SU-DHL-6 (cell line): ENCODE data around the gene DENND6B.

Experiments
- H2AFZ ChIP-seq: fragments of 200-600 bp; sonication (generic); 2 replicates; pipeline ENCODE4 v1.6.1; 2014; ENCODE audit warnings: low read depth, mild to moderate bottlenecking, moderate library complexity, mixed read lengths, antibody characterized with exemption, low read length; ENCODE audit not compliant: severe bottlenecking
- H3F3A ChIP-seq: fragments of 200-600 bp; shearing (Covaris generic); 2 replicates; pipeline ENCODE4 v1.6.0; 2016; ENCODE audit warnings: antibody characterized with exemption, mild to moderate bottlenecking; ENCODE audit not compliant: insufficient read depth
- H3K27ac ChIP-seq: fragments of 200-600 bp; sonication (generic); 2 replicates; pipeline ENCODE4 v1.5.1; 2016; ENCODE audit warnings: low read depth, mild to moderate bottlenecking, low read length, moderate library complexity, mixed read lengths
- H3K27me3 ChIP-seq: fragments of 200-600 bp; sonication (generic), shearing (Covaris generic); 2 replicates; pipeline ENCODE4 v1.6.0; 2014; ENCODE audit warnings: mild to moderate bottlenecking, low read length
- H3K36me3 ChIP-seq: fragments of 200-600 bp; sonication (generic); 2 replicates; pipeline ENCODE4 v1.6.1; 2014; ENCODE audit warnings: mild to moderate bottlenecking, low read length, mixed read lengths
- H3K4me2 ChIP-seq: fragments of 300-600, 200-600 bp; shearing (Covaris generic), sonication (generic); 2 replicates; pipeline ENCODE4 v1.6.0; 2014; ENCODE audit warnings: low read length, low read depth, mild to moderate bottlenecking; ENCODE audit not compliant: poor library complexity, severe bottlenecking
- H3K4me3 ChIP-seq: fragments of 200-600 bp; sonication (generic); 2 replicates; pipeline ENCODE4 v1.5.1; 2014; ENCODE audit warnings: antibody characterized with exemption, low read length, mild to moderate bottlenecking, mixed read lengths; ENCODE audit not compliant: insufficient read depth, poor library complexity, severe bottlenecking
- H3K79me2 ChIP-seq: fragments of 200-600 bp; sonication (generic); 2 replicates; pipeline ENCODE4 v1.6.1; 2014; ENCODE audit warnings: mild to moderate bottlenecking, low read length, moderate library complexity; ENCODE audit not compliant: insufficient read depth
- H3K9ac ChIP-seq: fragments of 200-600 bp; sonication (generic); 2 replicates; pipeline ENCODE4 v1.7.0; 2014; ENCODE audit warnings: mild to moderate bottlenecking, low read length
- H3K9me2 ChIP-seq: fragments of 200-600 bp; sonication (generic); replicated peaks from 2 replicates; pipeline ENCODE4 v1.6.1; 2014; ENCODE audit warnings: low read length; ENCODE audit not compliant: insufficient read depth
- H3K9me3 ChIP-seq: fragments of 200-600 bp; sonication (generic); 2 replicates; pipeline ENCODE4 v1.6.1; 2014; ENCODE audit warnings: low read length, mixed read lengths; ENCODE audit not compliant: insufficient read depth
- H4K20me1 ChIP-seq: fragments of 200-600 bp; sonication (generic); 2 replicates; pipeline ENCODE4 v1.6.1; 2014; ENCODE audit warnings: low read depth, mild to moderate bottlenecking, antibody characterized with exemption, low read length, moderate library complexity, mixed read lengths
- EZH2phosphoT487 ChIP-seq: fragments of 200-600 bp; sonication (generic), shearing (Covaris generic); conservative IDR thresholded peaks from 2 replicates; pipeline ENCODE4 v1.6.1; 2018; ENCODE audit warnings: mild to moderate bottlenecking, antibody characterized with exemption, low read length, moderate library complexity, mixed read lengths
- TF ChIP-seq, protein P1 (sequence below): fragments of 200-600 bp; sonication (generic); IDR thresholded peaks from one replicate; pipeline ENCODE4 v1.5.1; 2017; ENCODE audit warnings: antibody characterized with exemption, mild to moderate bottlenecking, low read length, moderate library complexity; ENCODE audit not compliant: insufficient read depth, poor library complexity, severe bottlenecking

DENND6B gene

DNA sequence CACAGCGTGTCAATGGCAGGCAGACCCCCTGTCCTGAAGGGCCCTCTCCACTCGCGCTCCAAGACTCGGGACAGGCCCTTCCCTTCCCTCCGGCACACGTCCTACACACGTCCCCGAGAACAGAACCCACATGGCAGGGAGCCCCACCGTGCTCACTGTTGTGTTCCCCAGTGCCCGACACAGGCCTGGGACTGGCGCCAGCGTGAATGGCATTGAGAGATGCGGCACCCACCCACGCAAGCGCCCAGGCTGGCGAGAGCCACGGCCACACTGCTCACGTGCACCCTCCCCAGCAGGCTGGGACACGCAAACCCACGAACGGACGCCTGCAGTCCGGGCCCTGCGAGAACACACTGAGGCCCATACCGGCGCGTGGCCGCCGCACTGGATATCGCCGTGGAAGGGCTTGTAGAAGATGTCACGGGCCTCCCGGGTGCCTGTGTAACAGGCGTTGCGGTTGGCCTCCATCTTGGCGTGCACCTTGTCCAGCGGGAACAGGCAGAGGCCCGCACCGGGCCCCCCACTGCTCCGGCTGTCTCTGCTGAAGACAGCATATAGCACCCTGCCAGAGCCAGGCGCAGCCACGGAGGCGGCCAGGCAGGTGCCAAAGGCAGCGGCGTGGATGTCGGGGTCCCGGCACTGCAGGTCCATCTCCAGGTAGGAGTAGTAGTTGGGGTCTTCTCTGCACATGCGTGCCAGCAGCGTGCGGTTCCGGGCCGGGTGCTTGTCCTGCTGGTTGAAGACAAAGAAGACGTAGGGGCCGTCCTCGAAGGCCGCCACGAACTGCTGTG is 37.5 kb downstream of the DENND6B start:
- TF ChIP-seq EZH2phosphoT487: no peak
- TF ChIP-seq, protein P1, sequence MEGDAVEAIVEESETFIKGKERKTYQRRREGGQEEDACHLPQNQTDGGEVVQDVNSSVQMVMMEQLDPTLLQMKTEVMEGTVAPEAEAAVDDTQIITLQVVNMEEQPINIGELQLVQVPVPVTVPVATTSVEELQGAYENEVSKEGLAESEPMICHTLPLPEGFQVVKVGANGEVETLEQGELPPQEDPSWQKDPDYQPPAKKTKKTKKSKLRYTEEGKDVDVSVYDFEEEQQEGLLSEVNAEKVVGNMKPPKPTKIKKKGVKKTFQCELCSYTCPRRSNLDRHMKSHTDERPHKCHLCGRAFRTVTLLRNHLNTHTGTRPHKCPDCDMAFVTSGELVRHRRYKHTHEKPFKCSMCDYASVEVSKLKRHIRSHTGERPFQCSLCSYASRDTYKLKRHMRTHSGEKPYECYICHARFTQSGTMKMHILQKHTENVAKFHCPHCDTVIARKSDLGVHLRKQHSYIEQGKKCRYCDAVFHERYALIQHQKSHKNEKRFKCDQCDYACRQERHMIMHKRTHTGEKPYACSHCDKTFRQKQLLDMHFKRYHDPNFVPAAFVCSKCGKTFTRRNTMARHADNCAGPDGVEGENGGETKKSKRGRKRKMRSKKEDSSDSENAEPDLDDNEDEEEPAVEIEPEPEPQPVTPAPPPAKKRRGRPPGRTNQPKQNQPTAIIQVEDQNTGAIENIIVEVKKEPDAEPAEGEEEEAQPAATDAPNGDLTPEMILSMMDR: no peak
- Histone ChIP-seq H3K9ac (no peak overlapping the region), H3K79me2 (no peaks in the 10 kb centered on the region), H3K9me2 (no peaks in the 10 kb centered on the region), H3K27me3 (no peaks in the 10 kb centered on the region), H3K9me3 (no peaks in the 10 kb centered on the region), H3F3A (no peaks in the 10 kb centered on the region), H3K4me3 (no peak overlapping the region), H4K20me1 (no peaks in the 10 kb centered on the region), H2AFZ (no peak overlapping the region), H3K36me3 (no peaks in the 10 kb centered on the region), H3K4me2 (no peak overlapping the region), H3K27ac (no peak overlapping the region)

DNA sequence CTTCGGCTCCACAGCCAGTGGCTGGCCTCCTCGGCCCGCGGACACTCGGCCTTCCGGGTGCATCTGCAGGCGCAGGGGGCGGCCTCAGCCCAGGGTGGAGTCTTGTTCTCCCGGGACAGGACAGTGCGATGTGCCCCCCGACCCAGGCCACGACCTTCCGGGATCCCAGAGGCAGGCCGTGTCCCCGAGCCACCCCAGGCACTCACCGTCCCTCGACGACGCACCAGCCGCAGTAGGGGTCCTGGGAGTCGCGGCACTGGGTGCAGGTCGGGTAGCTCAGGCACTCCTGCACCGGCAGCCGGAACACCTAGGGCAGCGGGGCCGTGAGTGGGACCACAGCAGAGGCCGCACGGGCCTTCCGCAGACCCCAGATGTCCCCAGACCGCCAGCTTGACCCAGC is 39.1 kb downstream of the DENND6B start:
- no peaks in the 10 kb centered on the region for H4K20me1 ChIP-seq
- no peak overlapping the region for H3K4me3 ChIP-seq
- H3K36me3 ChIP-seq: no peaks in the 10 kb centered on the region
- no peaks in the 10 kb centered on the region for H3K79me2 ChIP-seq
- TF ChIP-seq EZH2phosphoT487: no peak
- TF ChIP-seq, protein P1: no peak
- no peaks in the 10 kb centered on the region for H3K9me3 ChIP-seq
- no peaks in the 10 kb centered on the region for H3F3A ChIP-seq
- H3K4me2 ChIP-seq: no peak overlapping the region
- no peak overlapping the region for H2AFZ ChIP-seq
- no peaks in the 10 kb centered on the region for H3K9me2 ChIP-seq
- H3K9ac ChIP-seq: no peak overlapping the region
- no peaks in the 10 kb centered on the region for H3K27me3 ChIP-seq
- H3K27ac ChIP-seq: no peak overlapping the region

DNA sequence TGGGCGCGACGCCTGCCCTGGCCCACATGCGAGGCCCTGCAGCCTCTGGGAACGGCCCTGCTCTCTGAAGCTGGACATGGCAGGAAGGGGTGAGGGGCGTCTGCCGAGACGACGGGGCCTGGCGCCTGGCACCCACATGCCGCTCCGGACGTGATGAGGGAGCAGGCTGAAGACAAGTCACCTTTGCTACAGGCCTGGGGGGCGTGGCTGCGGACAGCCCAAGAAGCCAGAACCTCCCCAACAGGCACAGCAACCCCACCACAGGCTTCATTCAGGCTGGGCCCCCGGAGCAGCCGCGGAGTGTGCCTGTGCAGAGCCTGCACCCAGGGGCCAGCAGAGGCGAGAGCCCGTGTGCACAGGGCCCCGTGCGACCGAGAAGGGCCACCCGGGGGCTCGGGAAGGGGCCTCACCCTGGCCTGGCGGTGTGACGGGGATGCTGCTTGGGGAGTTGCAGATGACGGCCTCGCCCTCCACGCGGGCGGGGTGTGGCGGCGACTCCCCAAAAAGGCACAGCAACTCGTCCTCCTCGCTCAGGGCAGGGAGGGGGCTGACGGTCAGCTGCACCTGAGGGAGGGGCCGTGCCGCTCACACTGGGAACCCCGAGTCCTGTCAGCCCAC is 40.0 kb downstream of the DENND6B start:
- Histone ChIP-seq H3K9ac (no peak overlapping the region), H3K27me3 (no peaks in the 10 kb centered on the region), H3K9me2 (no peaks in the 10 kb centered on the region), H3K36me3 (no peaks in the 10 kb centered on the region), H3K4me3 (no peak overlapping the region), H3K9me3 (no peaks in the 10 kb centered on the region), H4K20me1 (no peaks in the 10 kb centered on the region), H2AFZ (no peak overlapping the region), H3F3A (no peaks in the 10 kb centered on the region), H3K4me2 (no peak overlapping the region), H3K79me2 (no peaks in the 10 kb centered on the region), H3K27ac (no peak overlapping the region)
- no peak for TF ChIP-seq EZH2phosphoT487
- TF ChIP-seq, protein P1: no peak
